GM18858 (cell line): ENCODE results near the gene SCAF11.

Source experiments
- ATAC-seq: cut with Tn5 transposase; IDR thresholded peaks from one replicate; pipeline ENCODE4 v1.9.1; 2021; ENCODE audit not compliant: unreplicated experiment

The SCAF11 gene

DNA sequence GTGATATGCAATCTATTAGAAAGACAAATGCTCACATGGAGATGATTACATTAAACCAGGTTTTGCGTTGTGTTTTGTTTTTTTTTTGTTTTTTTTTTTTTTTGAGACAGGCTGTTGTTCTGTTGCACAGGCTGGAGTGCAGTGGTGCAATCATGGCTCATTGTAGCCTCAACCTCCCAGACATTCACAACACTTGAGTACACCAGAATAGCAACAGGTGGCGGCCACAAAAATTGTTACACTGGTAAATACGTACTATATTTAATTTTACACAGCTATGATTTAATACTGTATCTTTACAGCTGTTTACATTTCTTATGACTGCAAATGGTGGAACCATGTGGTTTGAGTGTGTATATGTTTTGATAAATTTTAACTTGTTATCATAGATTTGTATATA, 60.0 kb downstream of the SCAF11 start:
- ATAC-seq = no peak

DNA sequence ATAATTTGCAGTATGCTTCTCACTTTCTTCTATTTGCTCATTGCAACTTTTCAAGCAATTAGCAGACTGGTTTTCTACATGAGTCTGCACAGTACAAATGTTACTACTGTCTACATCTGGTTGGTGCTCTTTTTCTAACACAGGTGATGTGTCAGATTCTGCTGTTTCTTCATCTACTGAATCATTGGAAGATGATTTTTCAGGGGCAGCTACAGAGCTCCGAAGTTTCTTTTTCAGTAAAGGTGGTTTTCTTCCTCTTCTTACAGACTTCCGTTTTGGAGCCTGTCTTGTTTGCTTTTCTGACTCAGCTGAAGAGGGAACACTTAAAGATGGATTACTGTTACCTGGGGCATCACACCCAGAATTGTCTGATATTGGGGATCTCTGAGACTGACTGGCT, 62.1 kb downstream of the SCAF11 start:
- no peak for ATAC-seq

DNA sequence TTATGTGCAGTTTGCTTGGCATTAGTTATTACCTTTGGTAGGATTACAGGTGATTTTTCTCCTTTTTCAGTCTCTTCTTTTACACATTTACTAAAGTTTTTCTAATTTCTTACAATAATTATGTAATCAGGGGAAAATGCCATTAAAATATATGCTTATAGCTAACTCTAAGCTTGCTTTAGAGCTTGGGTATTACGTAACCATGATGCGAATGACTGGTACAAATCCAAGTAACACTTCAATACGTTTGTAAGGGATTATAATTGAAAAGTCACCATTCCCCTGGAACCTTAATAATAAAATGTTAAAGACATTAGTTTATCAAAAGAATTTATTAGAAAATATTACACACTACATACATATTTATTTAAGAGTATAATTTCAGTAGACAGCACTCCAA, 71.6 kb downstream of the SCAF11 start:
- no peak for ATAC-seq

DNA sequence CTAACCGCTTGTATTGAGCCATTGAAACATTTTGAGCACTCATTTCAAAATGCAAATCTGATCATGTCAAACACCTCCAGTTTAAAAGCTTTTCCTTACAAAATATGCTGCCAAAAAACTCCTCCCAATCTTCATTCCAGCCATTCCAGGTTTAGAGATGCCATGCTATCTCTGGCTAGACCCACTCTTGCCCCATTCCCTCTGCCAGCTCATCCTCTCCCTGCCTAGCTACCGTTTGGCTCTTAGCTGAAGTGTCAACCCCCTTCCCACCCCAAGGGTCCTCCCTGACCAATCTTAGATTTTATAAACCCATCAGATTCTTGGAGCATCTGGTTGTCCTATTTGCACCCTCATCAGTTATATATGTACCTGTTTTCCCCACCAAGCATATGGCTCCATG, 75.0 kb downstream of the SCAF11 start:
- ATAC-seq = no peak

DNA sequence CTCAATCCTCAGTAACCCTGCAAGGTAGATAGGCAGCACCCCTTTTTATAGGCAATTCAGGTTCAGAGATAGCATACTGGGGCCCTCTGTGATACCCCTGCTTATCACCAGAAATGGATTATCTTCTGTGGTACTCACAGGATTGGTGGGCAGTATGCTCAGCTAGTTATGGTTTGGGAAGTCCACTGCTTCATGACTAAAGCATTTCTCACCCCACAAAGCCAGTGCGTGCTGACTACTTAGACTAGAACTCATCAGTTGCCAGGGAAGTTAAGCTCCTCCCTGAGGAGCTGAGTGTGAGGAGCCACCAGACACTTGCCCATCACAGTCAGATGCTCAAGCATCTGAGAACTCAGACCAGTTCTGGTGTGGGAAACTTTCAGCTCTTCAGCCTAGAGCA, 76.3 kb downstream of the SCAF11 start:
- no peak for ATAC-seq

DNA sequence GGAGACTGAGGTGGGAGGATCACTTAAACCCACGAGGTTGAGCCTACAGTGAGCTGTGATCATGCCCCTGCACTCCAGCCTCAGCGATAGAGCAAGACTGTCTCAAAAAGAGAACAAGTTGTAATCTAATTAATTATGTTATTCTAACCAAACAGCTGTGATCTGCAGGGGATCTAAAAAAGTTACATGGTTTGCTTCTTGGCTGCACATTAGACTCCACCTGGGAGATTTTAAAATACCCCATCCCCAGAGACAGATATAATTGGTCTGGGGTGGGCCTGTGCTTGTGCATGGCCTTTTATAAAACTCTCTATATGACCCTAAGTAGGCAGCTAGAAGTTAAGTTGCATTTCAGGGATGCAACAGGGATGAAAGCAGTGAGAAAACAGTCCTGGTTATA, 76.7 kb downstream of the SCAF11 start:
- no peak for ATAC-seq

DNA sequence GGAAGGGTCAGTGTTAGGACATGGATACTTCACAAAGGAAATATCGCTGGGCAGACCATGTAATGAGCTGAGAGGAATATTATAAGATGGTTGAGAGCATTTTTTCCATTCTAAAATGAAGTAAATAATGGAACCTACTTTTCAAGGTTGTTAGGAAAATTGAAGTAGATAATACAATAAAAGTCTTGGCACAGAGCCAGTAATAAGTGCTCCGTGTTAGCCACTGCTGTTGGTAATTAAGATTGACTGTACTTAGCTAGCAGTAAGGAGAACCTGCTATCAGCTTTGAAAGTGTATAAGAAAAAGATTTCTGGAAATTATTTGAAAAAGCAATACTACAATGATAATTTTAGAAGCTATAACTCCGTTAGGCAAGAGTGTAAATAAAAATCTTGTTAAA, 77.6 kb downstream of the SCAF11 start:
- no peak for ATAC-seq

DNA sequence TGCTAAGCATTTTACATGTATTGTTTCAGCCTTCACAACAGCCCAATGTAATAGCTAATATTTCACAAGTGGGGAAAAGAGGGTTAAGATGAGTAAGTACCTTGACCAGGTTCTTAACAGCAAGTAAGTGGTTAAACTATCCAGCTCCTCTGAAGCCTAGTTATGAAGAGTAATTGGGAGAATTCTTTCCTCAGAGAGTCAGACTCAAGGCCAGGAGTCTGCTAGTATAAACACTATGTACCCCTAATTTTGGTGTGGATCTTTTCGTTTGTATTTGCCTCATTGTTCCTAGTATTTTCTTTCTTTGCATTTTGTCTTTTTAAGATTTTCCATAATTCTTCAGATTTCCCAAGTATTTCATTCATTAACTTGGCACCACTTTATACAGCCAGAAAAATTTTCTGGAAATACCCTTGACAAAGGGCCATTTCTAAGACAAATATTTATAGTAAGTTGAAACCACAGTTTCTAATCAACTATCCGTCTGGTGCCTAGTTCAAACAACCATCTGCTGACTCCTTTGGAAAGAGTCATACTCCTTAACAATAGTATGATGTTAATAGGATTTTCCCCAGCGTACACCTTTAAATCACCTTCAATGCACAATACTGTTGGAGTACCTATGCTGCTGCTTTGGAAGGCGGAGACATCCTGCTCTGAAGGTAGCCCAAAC, 81.2 kb downstream of the SCAF11 start:
- no peak for ATAC-seq

DNA sequence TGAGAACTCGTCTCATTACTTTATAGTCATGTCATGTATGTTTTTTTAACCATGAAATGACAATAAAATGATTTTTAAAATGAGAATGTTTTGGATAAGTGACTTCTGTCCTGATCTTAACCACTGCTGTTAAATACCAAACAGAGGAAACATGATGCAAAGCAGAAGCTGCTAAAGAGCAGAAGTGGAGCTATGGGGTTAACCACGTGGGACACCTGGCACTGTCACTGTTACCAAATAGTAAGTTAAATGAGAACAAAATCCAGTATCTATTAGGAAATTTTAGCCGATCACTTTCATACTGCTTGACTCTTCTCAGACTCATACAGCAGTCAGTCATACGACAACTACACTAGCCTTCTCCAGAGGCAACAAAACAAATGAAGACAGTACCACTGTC, 82.4 kb downstream of the SCAF11 start:
- peak; percentile 86 for ATAC-seq

DNA sequence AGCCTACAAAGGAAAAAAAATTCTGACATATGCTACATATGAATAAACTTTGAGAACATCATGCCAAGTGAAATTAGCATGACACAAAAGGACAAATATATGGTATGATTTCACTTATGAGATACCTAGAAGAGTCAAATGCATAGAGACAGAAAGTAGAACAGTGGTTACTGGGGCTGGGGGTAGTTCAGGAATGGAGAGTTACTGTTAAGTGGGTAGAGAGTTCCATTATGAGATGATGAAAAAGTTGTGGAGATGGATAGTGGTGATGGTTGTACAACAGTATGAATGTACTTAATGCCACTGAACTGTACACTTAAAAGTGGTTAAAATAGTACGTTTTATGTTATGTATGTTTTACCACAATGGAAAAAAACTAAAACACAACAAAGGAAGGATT, 92.3 kb downstream of the SCAF11 start:
- no peak for ATAC-seq

DNA sequence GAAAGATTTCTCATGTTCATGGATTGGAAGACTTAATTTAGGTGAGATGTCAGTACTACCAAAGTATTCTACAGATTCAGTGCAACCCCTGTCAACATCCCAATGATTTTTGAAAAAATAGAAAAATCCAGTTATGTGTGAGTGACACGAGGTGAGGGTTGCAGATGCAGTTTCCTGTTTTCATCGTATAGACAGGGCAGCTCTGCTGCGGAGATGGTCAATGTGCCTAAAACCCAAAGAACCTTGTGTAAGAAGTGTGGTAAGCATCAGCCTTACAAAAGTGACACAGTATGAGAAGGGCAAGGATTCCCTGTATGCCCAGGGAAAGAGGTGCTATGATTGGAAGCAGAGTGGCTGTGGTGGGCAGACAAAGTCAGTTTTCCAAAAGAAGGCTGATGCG, 94.4 kb downstream of the SCAF11 start:
- no peak for ATAC-seq

DNA sequence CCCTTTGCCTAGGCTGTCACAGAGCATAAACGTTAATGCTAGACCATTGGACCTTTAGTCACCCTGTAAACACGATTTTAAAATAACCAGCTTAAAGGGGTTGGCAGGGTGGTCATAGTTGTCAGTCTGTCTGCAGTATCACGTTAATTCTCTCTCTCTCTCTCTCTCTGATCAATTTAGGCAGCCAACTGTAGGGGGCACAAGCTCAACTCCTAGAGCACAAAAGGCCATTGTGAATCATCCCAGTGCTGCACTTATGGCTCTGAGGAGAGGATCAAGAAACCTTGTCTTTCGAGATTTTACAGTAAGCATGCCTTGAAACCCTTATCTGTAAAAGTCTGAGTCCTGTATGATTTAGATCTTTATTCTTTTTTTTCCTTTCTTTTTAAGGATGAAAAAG, 97.1 kb downstream of the SCAF11 start:
- no peak for ATAC-seq

DNA sequence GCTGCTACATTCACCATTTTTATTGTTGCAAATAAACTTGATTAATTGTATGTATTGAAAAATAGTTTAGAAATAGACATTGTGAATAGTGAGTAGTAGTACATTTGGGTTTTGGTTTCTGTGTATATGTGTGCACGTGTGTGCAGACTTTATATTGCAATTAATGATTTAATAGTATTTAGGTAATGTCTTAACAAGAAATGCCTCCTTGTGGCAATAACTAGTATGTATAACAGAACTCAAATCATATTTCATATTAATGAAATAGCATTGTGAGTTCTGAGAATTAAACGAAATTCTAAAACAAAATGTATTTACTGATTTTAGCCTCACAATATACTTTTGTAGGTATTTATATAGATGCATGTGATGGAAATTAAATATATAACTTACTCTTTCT, 100.1 kb downstream of the SCAF11 start:
- no peak for ATAC-seq

DNA sequence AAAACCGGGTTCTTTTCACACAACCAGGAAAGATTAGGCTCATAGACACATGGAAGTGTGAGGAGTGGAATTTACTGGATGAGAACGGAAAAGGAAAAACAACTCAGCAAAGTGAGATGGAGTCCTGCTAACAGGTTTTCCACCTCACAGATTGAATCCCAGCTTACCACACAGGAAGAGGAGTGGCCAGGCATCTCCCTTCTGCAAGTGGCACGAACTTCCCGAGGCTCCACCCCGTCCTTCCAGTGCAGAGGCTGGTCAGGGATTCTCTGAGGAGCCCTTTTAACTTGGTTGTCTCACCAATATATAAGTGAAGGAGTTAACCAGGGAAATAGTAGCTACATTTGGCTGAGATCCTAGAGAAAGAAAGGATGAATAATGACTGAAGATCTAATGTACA, 102.8 kb downstream of the SCAF11 start:
- no peak for ATAC-seq

DNA sequence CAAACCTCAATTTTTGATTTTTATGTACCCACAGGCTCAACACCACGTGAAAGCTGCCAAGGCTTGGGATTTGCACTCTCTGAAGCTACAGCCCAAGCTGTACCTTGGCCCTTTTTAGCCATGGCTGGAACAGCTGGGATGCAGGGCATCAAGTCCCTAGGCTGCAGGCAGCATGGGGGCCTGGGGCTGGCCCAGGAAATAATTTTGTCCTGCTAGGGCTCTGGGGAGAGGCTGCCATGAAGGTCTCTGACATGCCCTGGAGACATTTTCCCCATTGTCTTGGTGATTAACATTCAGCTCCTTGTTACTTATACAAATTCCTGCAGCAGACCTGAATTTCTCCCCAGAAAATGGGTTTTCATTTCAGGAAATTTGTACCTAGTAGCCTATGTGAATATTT, 103.7 kb downstream of the SCAF11 start:
- ATAC-seq = no peak

DNA sequence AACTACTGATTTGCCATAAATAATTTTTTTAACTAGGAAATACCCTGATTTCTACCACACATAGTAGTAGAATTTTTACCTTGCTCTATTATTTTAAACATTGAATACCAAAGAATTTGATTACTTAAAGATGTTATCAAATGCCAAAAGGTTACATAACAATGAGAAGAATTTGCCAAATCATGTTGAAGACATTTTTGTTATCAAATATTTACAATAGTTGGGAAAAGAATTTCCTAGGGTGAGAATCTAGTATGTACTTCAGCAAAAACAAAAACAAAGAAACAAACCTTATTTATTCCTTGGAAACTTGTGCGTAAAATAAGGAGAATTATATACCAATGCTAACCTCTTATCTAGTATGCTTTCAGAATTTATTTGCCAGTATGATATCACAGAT, 107.2 kb downstream of the SCAF11 start:
- no peak for ATAC-seq

DNA sequence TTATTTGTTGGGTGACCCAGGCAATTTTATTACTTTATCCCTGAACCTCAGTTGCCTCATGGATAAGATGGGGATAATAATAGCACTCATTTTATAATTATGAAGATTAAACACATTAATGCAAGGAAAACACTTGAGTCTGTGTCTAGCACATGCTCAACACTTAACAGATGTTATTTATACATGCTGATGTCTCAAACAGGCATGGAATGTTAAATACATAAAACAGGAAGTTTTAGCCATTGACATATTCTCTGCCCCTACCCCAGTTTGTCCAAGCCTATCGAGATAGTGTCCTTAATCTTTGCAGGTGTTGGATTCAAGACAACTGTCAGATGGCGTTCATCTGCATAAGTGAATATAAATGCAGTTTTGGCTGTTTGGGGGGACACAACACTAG, 109.8 kb downstream of the SCAF11 start:
- no peak for ATAC-seq

DNA sequence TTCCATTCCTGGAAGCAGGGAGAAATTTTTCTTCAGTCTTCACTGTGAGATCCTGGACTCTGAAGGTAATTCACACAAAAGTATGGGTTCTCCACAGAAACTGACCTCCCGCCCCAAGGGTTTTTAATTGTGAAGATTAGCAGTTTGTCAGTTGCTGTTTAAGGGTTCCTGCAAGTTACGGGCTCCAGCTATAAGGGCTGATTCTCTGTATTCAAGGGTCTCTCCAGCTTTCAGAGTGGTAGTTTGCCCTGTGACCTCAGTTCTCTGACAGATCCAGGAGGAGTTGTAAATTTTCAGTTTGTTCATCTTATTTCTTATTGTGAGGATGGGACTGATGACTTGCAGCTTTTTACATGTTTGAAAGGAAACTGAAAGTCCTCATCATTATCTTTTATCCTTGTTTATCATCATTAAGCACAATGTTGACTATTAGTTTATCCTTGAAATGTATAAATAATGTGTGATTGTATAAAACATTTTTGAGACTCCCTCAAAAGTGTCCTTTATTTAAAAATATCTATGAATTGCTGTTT, 110.9 kb downstream of the SCAF11 start:
- no peak for ATAC-seq

DNA sequence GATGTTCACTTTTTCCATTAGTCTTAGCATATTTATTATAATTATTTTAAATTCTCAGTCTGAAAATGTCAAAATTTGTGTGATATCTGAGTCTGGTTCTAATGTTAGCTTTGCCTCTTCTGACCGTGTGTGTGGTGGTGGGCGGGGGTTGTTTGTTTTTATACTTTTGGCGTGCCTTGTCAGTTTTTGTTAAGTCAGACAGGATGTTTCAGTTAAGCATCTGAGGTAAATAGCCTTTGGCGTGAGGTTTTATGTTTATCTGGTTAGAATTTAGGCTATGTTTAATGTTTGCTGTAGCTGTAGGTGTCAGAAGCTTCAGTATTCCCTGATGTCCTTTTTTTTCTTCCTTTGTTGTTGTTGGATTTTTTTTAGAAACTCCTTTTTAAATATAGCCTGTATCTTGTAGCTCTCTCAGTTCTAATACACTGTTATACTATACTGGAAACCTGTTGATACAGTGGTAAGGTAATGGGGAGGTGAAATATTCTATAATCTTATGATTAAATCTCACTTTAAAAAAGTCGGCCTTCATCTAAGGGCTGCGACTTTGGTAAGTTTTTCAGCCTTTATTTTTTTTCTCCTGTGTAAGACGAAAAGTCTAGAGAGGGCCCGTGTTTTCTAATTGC, 111.6 kb downstream of the SCAF11 start:
- ATAC-seq = no peak

DNA sequence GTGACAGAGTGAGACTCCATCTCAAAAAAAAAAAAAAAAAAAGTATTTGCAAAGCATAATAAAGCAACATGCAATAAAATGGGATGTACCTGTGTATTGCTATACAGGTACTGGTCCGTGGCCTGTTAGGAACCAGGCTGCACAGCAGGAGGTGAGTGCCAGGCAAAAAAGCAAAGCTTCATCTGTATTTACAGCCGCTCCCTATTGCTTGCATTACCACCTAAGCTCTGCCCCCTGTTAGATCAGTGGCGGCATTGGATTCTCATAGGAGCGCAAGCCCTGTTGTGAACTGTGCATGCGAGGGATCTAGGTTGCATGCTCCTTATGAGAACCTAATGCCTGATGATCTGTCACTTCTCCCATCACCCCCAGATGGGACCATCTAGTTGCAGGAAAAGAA, 113.3 kb downstream of the SCAF11 start:
- no peak for ATAC-seq

DNA sequence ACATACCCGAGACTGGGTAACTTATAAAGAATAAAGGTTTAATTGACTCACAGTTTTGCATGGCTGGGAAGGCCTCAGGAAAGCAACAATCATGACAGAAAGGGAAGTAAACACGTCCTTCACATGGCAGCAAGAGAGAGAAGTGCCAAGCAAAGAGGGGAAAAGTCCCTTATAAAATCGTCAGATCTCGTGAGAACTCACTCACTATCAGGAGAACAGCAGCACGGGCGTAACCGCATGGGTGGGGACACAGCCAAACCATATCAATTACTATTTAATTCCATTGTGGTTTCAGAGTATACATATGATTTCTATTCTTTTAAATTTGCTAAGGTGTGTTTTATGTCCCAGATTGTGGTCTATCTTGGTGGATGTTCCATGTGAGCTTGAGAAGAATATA, 117.9 kb downstream of the SCAF11 start:
- ATAC-seq = no peak
